Measurements from ENCODE around the gene AUTS2.

Gene AUTS2

DNA sequence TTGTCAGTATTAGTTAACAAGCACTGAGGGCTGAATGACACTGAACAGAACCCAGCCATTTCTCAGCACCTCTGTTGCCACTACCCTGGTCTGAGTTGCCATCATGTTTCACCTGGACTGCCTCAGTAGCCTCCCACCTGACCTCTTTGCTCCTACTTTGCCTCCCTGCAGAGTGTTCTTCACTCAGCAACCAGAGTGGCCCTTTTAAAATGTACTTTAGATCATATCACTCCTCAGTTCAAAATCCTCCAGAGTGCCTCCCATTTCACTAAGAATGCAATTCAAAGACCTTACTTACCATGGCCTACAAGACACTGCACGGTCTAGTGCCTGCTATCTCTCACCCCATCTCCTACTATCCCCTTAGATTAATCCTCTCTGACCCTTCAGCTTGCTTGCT is 214.5 kb downstream of the AUTS2 start:
- TF ChIP-seq, protein P1, sequence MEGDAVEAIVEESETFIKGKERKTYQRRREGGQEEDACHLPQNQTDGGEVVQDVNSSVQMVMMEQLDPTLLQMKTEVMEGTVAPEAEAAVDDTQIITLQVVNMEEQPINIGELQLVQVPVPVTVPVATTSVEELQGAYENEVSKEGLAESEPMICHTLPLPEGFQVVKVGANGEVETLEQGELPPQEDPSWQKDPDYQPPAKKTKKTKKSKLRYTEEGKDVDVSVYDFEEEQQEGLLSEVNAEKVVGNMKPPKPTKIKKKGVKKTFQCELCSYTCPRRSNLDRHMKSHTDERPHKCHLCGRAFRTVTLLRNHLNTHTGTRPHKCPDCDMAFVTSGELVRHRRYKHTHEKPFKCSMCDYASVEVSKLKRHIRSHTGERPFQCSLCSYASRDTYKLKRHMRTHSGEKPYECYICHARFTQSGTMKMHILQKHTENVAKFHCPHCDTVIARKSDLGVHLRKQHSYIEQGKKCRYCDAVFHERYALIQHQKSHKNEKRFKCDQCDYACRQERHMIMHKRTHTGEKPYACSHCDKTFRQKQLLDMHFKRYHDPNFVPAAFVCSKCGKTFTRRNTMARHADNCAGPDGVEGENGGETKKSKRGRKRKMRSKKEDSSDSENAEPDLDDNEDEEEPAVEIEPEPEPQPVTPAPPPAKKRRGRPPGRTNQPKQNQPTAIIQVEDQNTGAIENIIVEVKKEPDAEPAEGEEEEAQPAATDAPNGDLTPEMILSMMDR (IDR thresholded peaks at IDR 0.05): no peak

DNA sequence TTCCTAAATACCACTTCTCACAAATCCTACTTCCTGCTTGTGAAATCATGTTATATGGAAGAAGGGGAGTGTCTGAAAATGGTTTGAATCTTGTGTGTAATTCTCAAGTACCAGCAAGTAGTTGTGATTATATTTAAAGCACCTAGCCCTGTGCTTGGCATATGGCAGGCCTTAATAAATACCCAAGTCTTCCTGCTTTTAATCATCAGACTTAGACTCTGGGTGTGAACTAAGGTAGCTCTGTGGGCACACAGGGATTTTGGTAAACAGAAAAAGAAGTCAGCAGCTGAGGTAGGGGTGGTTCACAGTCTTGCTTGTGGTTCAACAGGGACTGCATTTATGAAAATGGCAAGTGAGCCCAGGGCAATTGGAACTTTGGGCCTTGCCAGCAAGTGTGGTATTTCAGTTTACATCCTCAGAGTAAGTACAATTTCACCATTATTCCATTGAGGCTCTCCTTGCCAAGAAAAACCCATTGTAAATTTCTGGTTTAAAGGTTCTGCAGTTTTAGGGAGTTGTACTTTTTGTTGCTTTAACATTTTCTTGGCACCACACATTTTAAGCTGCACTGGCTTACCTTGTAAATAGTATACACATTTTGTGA is 215.5 kb downstream of the AUTS2 start:
- TF ChIP-seq, protein P1 (IDR thresholded peaks at IDR 0.05): no peak

DNA sequence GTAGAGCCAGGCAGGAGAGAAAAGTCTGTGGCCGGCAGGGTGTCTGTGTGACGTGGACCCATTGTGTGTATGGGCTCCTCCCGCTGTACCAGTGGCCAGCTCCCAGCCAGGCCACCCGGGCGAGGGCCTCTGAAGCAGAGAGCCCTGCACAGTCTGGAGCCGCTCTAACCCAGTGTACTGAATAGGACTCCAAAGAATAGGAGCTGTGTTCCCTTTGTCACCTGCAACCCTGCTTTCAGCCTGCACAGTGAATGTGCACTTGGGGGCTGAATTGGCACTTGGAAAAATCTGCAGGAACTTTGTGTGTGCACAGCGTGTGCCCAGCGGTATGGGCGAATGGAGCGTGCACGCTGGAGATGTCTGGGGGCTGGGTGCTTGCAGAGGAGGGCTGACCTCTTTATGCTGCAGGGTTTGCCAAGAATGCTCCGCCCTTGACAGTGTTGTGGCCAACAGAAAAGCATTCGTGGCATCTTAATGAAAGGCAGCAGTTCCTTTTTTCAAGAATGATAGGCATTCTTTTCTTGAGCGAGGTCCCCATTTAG is 216.2 kb downstream of the AUTS2 start:
- TF ChIP-seq, protein P1 (IDR thresholded peaks at IDR 0.05): no peak

DNA sequence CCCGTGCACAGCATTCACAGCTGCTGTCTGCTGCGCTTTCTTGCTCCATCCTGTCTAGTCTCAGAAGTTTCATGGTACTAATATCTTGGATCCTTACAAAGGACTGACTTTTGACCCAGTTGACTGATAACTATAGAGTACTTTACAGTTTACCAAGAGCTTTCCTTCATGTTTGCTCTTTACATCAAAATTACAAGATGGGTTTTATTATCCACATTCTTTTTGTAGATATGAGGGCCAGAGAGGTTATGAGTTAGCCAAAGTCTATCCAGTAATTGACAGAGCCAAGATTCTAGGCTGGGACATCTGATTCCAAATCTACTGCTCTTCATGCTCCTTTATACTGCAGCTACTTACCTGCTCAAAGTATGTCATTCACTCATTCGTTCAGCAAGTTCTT is 218.2 kb downstream of the AUTS2 start:
- TF ChIP-seq, protein P1 (IDR thresholded peaks at IDR 0.05): no peak

DNA sequence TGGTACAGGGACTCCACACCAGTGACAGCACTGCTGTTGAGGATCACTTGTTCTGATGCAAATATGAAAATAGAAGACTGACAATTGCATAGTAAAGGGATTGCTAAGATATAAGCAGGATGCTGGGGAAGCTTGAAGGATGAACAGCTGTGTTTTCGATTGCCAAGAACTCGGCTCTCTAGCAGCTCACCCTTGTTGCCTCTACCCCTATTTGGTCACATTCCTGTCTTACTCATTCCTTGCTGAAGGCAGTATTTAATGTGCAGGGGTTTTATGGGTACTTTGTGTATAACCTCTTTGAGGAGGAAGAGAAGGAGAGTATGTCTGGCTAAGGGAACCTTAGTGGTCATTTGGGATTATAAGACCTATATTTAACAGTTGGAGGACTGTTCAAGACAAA is 218.8 kb downstream of the AUTS2 start:
- TF ChIP-seq, protein P1 (IDR thresholded peaks at IDR 0.05): no peak

DNA sequence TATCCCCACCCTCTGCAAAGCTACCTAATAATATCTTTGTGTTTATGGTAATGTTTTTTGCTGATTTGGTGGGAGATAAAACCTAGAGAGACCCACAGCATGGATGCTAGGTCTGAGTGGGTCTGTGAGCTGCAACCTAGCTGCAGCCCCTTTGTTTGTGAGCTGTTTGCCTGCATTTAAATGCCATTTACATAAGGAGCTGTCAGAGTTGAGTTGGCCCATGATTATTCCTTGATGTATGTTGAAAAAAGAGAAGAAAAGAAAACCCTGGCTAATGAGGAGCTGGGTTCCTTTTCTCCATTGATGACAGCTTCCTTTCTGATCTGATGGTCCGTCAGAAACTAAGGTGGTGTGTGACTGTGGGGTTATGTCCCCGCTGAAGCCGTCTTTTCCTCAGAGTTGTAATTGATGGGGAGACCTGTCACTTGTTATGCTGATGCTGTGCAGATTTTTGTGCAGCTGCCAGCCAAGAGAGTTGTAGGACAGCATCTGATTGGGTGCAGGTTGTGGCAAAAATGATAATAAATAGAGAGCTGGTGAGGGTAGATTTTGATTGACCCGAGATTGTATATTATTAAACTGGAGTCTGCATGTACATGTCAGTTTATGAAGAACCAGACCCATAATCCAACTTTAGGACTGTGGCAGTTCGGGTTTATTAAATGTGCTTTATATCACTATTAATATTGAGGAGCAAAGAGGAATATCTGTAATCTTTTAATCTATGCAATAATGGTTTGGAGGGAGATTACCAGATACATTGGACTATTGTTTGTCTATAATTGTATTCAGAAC is 219.8 kb downstream of the AUTS2 start:
- TF ChIP-seq, protein P1 (IDR thresholded peaks at IDR 0.05): no peak

DNA sequence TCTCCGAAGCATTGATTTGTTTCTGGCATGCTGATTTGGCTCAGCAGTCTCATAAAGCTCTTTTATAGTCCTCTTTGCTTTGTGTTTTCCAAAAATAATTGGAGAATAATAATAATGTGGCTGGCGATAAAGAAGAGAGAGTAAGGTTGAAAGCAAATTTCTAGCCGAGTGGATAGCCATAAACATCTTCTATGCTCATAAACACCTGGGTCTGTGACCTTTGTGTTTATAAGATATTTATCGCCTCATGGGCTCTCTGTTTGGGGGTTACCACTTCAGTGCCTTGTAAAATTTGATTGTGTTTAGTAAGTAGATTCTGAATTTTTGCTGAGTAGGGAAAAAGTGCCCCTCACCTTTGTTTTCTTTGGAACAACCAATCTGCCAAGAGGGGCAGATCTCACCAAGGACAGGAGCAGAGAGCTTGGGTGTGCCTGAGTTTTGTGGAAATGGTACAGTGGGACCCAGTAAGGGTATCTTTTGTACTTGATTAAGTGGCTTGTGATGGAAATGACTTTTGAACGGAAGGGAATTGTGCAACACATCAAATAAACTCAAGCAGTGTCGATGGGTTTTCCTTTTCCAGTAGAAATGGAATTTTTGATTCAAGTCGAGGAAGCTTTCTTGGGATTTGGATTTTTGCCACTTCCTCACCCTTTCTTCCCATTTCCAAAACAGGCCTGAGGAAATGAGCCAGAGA is 220.5 kb downstream of the AUTS2 start:
- TF ChIP-seq, protein P1 (IDR thresholded peaks at IDR 0.05): no peak

All from LNCAP (cell line).